GM23248 (cell line): Measurements from ENCODE around the gene IL1RAPL2.

Experiments
- EZH2 ChIP-seq: fragments of 200-600 bp; sonication (generic); IDR thresholded peaks from 2 replicates; pipeline ENCODE4 v1.6.1; 2018; ENCODE audit warnings: antibody characterized with exemption, mild to moderate bottlenecking; ENCODE audit not compliant: insufficient read depth, poor library complexity, severe bottlenecking
- EZH2phosphoT487 ChIP-seq: fragments of 200-600 bp; sonication (generic); IDR thresholded peaks from 2 replicates; pipeline ENCODE4 v1.6.1; 2018; ENCODE audit warnings: antibody characterized with exemption, moderate library complexity, mild to moderate bottlenecking, low read depth; ENCODE audit not compliant: insufficient read depth

DNA sequence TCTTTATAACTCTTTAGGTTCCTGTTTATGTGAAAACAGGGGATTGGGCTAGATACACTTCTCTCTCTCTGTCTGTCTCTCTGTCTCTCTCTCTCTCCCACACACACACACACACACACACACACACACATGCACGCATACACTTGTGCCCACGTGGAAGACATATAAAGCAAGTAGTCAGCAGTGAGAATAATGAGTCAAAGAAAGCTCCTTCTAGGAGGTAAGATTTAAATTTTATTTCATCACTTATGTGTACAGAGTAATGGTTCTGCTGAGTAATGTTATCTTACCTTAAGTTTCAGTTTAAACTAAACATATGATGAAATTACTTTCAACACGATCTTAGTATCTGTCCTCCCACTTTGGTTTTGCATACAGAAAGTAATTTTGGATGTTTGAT lies 897.5 kb downstream of the IL1RAPL2 start:
- TF ChIP-seq EZH2 = no peak
- no peak for TF ChIP-seq EZH2phosphoT487
